HepG2 (cell line): Measurements from ENCODE around the gene CAMK1D. TPM values are rescaled to one million over a fixed set of nuclear protein-coding genes. Genes with fewer than 3 reads are reported as not detected.

ENCODE experiments used
- CBX5 ChIP-seq: sonication (generic); formaldehyde crosslinking; IDR thresholded peaks from 2 replicates; pipeline ENCODE4 v1.4.0; 2020; ENCODE audit warnings: missing genetic modification reagents, borderline replicate concordance
- HDAC2 ChIP-seq: sonication (generic); formaldehyde crosslinking; IDR thresholded peaks from 2 replicates; pipeline ENCODE4 v1.4.0; 2020; ENCODE audit warnings: missing genetic modification reagents
- HHEX ChIP-seq: IDR thresholded peaks from 2 replicates; pipeline ENCODE4 v1.6.1; 2016; ENCODE audit warnings: control low read depth
- JUNB ChIP-seq: sonication (generic); formaldehyde crosslinking; IDR thresholded peaks from 2 replicates; pipeline ENCODE4 v1.8.0; 2022; ENCODE audit warnings: missing genetic modification reagents, mild to moderate bottlenecking, borderline replicate concordance
- KLF9 ChIP-seq: IDR thresholded peaks from 2 replicates; pipeline ENCODE4 v1.6.1; 2016; ENCODE audit warnings: low read depth
- MIER3 ChIP-seq: IDR thresholded peaks from 2 replicates; pipeline ENCODE4 v1.6.1; 2016; ENCODE audit warnings: missing compliant biosample characterization, borderline replicate concordance
- NFE2L1 ChIP-seq: sonication (generic); formaldehyde crosslinking; IDR thresholded peaks from 2 replicates; pipeline ENCODE4 v1.4.0; 2020; ENCODE audit warnings: missing genetic modification reagents, mild to moderate bottlenecking, borderline replicate concordance
- NPAS2 ChIP-seq: sonication (generic); formaldehyde crosslinking; IDR thresholded peaks from 2 replicates; pipeline ENCODE4 v1.8.0; 2022; ENCODE audit warnings: mild to moderate bottlenecking, missing genetic modification reagents, borderline replicate concordance
- PAWR ChIP-seq: sonication (generic); formaldehyde crosslinking; IDR thresholded peaks from 2 replicates; pipeline ENCODE4 v1.4.0; 2020; ENCODE audit warnings: missing genetic modification reagents, mild to moderate bottlenecking, borderline replicate concordance
- PRDM10 ChIP-seq: sonication (generic); formaldehyde crosslinking; IDR thresholded peaks from 2 replicates; pipeline ENCODE4 v1.4.0; 2020; ENCODE audit warnings: low read depth, missing genetic modification reagents
- TCF7L2 ChIP-seq: IDR thresholded peaks from 2 replicates; pipeline ENCODE4 v1.6.1; 2011; ENCODE audit warnings: mild to moderate bottlenecking, low read depth, low read length, moderate library complexity
- ZNF20 ChIP-seq: sonication (generic); formaldehyde crosslinking; IDR thresholded peaks from 2 replicates; pipeline ENCODE4 v1.4.0; 2020; ENCODE audit warnings: mild to moderate bottlenecking, moderate library complexity, missing genetic modification reagents
- ZNF230 ChIP-seq: sonication (generic); formaldehyde crosslinking; IDR thresholded peaks from 2 replicates; pipeline ENCODE4 v1.4.0; 2020; ENCODE audit warnings: mild to moderate bottlenecking, missing genetic modification reagents
- ZNF280D ChIP-seq: sonication (generic); formaldehyde crosslinking; IDR thresholded peaks from 2 replicates; pipeline ENCODE4 v1.5.1; 2020; ENCODE audit warnings: mild to moderate bottlenecking, missing genetic modification reagents
- ZNF570 ChIP-seq: sonication (generic); formaldehyde crosslinking; IDR thresholded peaks from 2 replicates; pipeline ENCODE4 v1.4.0; 2020; ENCODE audit warnings: mild to moderate bottlenecking, missing genetic modification reagents, borderline replicate concordance
- ZNF572 ChIP-seq: sonication (generic); formaldehyde crosslinking; IDR thresholded peaks from 2 replicates; pipeline ENCODE4 v1.5.1; 2020; ENCODE audit warnings: mild to moderate bottlenecking, missing genetic modification reagents
- ZNF704 ChIP-seq: sonication (generic); formaldehyde crosslinking; IDR thresholded peaks from 2 replicates; pipeline ENCODE4 v1.8.1; 2023; ENCODE audit warnings: mild to moderate bottlenecking, inconsistent platforms, moderate library complexity, missing genetic modification reagents, borderline replicate concordance
- ZNF710 ChIP-seq: sonication (generic); formaldehyde crosslinking; IDR thresholded peaks from 2 replicates; pipeline ENCODE4 v1.5.0; 2020; ENCODE audit warnings: mild to moderate bottlenecking, missing genetic modification reagents, borderline replicate concordance
- ZNF776 ChIP-seq: sonication (generic); formaldehyde crosslinking; IDR thresholded peaks from 2 replicates; pipeline ENCODE4 v1.4.0; 2020; ENCODE audit warnings: mild to moderate bottlenecking, missing genetic modification reagents
- polyA plus RNA-seq, 8 experiments: library from polyadenylated mRNA; depleted of rRNA in 3 of 8; stranded (reverse) in 7 of 8; unstranded in 1 of 8; fragments of >200 nt; fragmentation: Illumina TruSeq in 4 of 8; extraction: Trizol in 4 of 8; gene quantifications; 2 replicates each; pipeline versions ENCODE4 v1.2.1 to v1.2.3, GENCODE V29; 2011 to 2016; ENCODE audit warnings: low read depth in 4 of 8, missing spikeins in 1 of 8, mixed read lengths in 1 of 8; ENCODE audit not compliant: insufficient read depth in 1 of 8
- total RNA-seq, 5 experiments: library from RNA; depleted of rRNA; stranded (reverse); fragments of >200 nt; fragmentation: Illumina TruSeq; extraction: Trizol; gene quantifications; 2 replicates each; pipeline ENCODE4 v1.2.3, GENCODE V29; 2016; ENCODE audit warnings: low read depth in 1 of 5

CAMK1D gene
- total and polyA plus RNA-seq, 2 of the 13 experiments (the other 11 are each of a cell fraction or from before 2014, with no cell fraction given) = under 0.01 TPM; not detected in 1

GRCh38 chr10:12605580-12606405 is 256.4 kb downstream of the CAMK1D start (continued):
- TF ChIP-seq MIER3 (CRISPR knock-in tag) (peak; percentile 21; the same call in 1 of the 2 replicates), ZNF20 (CRISPR knock-in tag) (no peak), PAWR (CRISPR knock-in tag) (no peak), HHEX (CRISPR knock-in tag) (no peak), NPAS2 (CRISPR knock-in tag) (no peak), TCF7L2 (no peak), ZNF570 (CRISPR knock-in tag) (no peak), ZNF776 (CRISPR knock-in tag) (no peak), JUNB (CRISPR knock-in tag) (no peak), ZNF572 (CRISPR knock-in tag) (no peak), ZNF280D (CRISPR knock-in tag) (no peak), CBX5 (CRISPR knock-in tag) (peak; percentile 32; the same call in 1 of the 2 replicates), ZNF230 (no peak), ZNF710 (CRISPR knock-in tag) (no peak), ZNF704 (no peak), HDAC2 (CRISPR knock-in tag) (peak; percentile 78), KLF9 (CRISPR knock-in tag) (no peak), PRDM10 (CRISPR knock-in tag) (no peak), NFE2L1 (CRISPR knock-in tag) (no peak)
